NCI-H2171 (cell line): ENCODE data around the gene LRSAM1.

ENCODE experiments used
- DNase-seq: peaks from one replicate; lab custom pipeline; 2025; lab: John Stamatoyannopoulos, UW

Gene LRSAM1

DNA sequence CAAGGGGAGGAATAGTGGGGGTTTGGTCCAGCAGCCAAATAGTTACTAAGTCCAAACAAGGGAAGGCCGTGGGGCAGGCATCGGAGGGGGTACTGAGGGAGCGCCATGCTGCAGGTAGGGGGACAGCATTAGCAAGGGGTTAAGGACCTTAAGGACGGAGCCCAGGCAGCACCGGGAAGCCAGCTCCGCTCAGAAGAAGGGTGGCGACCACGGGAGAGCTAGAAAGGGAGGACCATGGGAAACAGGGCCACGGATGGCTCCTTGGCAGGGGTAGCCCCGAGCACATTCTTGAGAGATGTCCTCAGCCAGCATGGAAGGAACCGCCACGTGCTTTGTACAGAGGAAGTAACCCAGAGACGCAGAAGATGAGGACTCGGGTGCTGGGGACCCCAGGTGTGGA is 84.5 kb downstream of the LRSAM1 start:
- no peak for DNase-seq

DNA sequence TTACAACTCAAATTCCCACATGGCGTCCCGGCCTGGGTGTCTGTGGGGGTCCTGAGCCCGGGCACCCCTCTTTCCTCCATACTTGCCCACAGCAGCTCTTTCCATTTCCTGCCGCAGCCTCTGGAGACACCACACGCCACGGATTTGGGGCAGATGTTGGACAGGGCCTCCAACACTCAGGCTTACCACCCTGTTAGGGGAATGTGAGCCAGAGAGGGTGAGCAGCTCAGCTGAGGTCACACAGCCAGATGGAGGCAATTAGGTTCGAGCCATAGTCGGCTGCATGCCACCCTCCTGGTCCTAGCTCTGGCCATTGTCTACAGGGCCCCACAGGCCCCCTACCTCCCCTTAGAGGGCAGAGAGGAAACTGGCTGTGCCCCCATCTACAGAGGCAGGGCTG is 85.2 kb downstream of the LRSAM1 start:
- no peak for DNase-seq

DNA sequence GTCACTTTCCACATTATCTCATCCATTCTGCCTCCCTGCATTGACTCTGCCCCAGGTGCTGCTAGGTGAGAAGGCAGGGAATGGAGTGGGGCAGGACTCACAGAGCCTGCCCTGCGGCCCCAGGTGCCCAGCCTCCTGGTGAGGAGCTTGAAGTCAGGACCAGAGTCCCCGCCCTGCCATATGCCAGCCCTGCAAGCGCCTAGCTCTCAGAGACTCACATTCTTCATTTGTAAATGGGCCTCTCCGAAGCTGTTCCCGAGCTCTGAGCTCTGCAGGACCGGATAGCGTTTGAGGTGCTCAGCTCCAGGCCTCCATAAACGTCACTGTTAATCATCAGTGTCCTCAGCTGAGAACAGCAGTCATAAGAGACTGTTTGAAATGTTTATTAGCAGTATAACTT is 85.7 kb downstream of the LRSAM1 start:
- peak; percentile 99 for DNase-seq

DNA sequence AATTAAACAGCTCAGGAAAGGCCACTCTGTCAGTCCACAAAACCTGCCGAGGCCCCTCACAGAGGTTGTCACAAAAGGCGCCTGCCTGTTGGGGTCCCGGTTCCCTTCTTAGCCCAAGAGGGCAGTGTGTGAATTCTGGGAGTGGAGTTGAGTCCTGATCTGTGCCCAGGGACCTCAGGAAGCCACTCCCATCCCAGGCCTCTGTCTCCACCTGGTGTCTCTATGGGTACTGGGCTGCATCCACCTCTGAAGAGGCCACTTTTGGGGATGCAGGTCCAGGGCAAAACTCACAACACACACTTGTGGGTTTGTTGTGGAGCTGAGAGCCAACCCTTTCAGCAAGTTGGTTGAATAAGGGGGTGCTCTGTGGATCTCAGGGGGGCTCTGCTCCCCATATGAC is 86.5 kb downstream of the LRSAM1 start:
- peak; percentile 72 for DNase-seq

DNA sequence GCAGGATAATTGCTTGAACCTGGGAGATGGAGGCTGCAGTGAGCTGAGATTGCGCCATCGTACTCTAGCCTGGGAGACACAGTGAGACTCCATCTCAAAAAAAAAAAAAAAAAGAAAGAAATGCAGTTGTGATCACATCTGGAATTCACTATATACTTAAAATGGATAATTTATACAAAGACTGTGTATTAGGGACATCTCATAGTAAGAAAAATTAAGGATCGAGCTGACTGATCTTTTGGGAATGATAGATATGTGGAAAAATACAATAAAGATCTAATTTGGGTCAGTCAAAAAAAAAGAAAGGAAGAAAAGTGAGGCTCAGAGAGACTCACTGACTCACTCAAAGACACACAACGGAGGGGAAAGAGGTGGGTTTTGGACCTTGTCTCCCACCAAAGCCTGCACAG is 87.5 kb downstream of the LRSAM1 start:
- no peak for DNase-seq

DNA sequence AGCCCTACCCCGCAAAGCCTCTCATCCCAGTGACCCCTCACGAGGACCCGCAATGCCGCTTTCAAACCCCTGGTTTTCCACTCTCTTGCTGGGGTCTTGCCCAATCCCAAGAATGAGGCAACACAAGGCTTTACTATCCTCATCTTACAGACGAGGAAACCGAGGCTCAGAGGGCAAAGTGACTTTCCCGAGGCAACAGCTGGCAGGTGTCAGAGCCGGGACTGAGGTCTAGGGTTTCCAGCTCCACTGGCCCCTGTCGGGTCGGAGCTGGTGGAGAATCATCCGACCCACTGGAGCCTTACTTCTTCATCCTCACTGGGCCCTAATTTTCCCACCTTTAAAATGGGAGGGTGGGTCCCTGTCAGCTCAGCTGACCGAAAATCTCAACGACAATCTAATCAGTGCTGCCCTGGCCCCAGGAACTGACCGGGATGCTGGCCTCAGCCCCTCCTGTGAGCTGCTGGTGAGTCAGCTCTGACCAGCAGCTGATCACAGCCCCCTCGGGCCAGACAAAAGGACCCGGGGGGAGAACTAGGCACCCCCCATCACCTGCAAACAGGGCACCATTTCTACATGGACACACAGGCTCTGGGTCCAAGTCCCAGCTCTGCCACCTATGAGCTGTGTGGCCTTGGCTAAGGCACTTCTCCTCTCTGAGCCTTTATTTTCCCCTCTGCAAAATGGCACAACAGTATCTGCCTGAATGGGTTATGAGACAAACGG is 88.1 kb downstream of the LRSAM1 start:
- no peak for DNase-seq

DNA sequence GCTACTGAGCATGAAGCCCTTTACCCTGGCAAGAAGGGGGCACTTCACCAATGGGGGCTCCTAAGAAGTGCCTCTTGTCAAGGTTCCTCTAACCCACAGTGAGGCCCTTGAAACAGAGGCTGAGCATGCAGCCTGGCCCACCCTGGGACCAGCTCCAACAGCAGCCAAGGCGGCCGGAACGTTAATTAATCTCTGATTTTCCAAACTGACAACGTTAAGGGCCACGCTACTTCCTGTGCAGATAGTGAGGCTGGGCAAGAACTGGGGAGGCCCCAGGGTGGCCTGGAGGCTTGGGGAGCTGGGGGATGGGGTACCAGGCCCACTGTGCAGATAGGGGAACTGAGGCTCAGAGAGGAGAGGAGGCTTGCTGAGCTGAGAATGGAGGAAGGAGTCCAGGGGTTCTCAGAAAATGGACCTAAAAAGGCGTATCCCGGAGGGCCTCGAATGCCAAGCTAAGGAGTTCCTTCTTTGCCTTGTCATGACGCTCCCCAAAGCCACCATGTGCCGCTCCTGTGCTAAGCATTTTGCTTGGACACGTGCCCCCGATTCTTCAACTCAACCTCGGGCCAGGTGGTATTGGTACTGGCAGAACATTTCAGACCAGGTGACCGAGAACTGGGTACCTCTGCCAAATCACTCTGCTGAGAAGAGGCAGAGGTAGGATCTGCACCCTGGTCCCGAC is 88.8 kb downstream of the LRSAM1 start:
- DNase-seq, result no peak

GRCh38 chr9:127540664-127541041 is 89.3 kb downstream of the LRSAM1 start:
- DNase-seq, result no peak

- no peak for DNase-seq
Measured at GRCh38 chr9:127541176-127541575, 89.9 kb downstream of the LRSAM1 start.

DNA sequence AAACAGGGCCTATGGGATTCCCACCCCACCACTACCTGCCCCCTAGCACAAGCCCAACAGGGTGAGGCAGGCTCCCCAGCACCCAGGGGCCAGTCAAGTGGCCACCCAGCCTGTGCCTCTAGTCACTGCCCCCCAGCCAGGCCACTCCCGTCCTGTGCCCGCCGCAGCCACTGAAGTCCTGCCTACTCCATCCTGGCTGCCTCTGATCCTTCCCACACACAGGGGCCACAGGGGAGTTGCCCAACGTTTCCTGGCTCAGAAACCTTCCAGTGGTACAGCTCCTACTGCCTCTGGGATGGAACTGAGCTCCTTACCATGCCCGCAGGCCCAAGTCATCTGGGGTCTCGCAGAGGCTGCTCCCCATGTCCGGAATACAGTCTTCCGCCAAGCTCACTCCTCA is 90.6 kb downstream of the LRSAM1 start:
- no peak for DNase-seq

- no peak for DNase-seq
Measured at GRCh38 chr9:127543221-127543620, 91.9 kb downstream of the LRSAM1 start.

DNA sequence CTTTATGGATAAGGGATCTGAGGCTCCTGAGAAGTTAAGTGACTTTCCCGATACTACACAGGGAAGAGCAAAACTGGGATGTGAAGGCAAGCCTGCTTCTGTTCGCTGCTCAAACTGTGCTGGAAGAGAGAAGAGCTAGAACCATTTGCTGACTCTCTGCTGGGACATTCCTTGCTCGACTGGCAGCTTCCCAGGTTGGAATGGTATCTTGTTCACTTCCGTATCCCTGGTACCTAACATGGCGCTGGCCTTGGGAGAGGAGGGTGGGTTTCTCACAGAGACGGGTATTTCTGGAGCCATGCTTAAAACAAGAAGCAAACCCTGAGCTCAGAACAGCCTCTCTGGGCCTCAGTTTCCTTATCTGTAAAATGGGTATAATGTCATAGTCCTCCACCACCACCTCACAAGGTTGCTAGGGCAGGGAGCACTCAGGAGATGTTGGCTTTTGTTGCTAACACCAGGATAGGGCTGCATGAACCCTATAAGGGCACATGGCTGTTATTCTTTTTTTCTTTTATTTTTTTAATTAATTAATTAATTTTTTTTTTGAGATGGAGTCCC is 92.7 kb downstream of the LRSAM1 start:
- DNase-seq, result no peak

- no peak for DNase-seq
Measured at GRCh38 chr9:127545196-127546124, 94.2 kb downstream of the LRSAM1 start.

- no peak for DNase-seq
Measured at GRCh38 chr9:127546125-127546832, 95.0 kb downstream of the LRSAM1 start.

- DNase-seq, result no peak
Measured at GRCh38 chr9:127548352-127548881, 97.1 kb downstream of the LRSAM1 start.

GRCh38 chr9:127549218-127549617 is 97.9 kb downstream of the LRSAM1 start:
- no peak for DNase-seq

DNA sequence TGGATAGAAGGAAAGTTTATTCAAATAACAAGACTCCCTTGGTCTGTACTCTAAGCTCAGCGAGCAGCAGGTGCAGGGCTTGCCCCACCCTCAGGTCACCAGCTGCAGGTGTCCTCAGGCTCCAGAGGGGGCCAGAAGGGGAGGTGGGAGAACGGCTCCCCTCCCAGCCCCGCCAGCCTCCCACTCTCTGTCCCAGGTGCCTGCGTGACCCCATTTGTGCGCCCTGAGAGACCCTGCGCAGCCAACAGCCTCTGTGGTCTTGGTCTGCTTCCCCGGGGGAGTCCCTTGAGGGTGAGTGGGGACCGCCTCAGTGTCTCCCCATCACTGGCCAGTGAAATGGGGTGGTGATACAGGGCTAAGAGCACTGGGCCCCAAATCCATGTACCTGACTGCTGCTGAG is 98.4 kb downstream of the LRSAM1 start:
- DNase-seq, result no peak

GRCh38 chr9:127550282-127550681 is 99.0 kb downstream of the LRSAM1 start:
- DNase-seq, result no peak

DNA sequence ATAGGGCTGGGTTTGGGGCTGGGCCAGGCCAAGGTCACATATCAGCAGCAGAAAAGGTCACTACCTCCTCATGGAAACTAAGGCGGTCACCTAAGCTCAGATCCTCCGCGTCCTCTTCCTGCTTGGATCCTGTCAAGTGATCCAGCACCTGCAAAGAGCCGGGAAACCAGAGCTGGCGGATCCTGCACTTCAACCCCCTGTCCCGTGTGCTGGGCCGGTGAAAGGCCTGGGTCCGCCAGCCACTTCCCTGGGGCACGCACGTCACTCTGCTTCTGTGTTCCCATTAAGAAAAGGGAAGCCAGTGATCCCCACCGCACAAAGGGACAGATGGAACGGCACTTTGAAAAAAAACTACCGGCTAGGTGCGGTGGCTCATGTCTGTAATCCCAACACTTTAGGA is 99.4 kb downstream of the LRSAM1 start:
- DNase-seq, result no peak
